Activated naive CD8-positive, alpha-beta T cell treated with anti-CD3 and anti-CD28 coated beads, Interleukin-2, amount 50 U/mL, for 16 hours (primary cell): ENCODE measurements around the gene HSPB7.
"Not testable (repeated sequence)": the region's sequence is repeated elsewhere in the genome, so short reads cannot be mapped to it uniquely, and the experiment has no call there.

Source experiments
- DNase-seq: peaks from one replicate; pipeline ENCODE4 v3.0.0-alpha.2; 2020; ENCODE audit warnings: low read depth, low spot score

The HSPB7 gene

DNA sequence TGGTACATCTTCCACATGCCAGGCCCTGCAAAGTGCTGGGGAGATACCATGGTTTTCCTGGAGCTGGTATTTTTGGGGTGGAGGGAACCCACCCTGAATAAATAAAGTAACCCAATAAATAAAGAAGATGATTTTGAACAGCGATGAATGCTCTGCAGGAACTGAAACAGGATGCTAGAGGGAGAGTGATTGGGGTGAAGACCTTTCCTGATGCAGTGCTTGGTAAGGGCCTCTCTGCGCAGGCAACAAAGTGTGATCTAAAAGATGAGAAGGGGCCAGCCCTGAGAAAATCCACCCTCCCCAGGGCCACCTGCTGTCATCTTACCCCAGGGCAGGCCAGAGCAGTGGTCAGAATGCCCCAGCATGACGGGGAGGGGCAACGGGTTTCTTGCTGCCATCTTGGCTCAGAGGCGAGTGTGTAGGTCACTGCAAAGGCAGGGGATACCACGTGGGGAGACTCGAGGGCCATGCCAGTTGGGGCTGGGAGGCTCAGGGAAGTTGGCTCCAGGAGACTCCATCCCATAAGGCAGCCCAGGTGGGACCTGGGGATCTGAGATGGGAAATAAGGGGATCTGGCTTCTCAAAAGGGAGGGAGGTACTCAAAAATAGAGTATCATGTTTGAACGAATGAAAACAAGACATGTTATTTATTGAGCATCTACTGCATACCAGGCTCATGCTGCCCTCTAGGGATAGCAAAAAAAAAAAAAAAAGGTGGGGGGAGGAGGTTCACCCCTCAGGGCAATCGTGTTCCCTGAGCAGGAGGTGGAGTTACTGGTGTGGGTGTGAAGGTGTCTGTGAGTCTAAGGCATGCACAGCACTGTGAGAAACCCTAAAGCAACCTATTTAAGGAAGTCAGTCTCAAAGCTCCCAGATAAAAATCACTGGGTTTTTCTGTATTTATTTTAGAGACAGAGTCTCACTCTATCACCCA, 11.0 kb downstream of the HSPB7 start:
- DNase-seq: no peak

DNA sequence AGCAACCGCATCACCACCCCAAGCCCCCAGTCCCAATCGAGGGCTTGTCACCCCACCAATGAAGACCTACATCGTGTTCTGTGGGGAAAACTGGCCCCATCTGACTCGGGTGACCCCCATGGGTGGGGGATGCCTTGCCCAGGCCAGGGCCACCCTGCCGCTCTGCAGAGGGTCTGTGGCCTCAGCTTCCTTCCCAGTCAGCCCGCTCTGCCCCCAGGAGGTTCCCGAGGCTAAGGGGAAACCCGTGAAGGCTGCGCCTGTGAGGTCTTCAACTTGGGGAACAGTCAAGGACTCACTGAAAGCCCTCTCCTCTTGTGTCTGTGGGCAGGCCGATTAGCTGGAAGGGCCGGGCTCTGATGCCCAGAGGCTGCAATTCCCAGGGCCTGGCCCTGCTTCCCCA, 11.8 kb downstream of the HSPB7 start:
- DNase-seq: no peak

DNA sequence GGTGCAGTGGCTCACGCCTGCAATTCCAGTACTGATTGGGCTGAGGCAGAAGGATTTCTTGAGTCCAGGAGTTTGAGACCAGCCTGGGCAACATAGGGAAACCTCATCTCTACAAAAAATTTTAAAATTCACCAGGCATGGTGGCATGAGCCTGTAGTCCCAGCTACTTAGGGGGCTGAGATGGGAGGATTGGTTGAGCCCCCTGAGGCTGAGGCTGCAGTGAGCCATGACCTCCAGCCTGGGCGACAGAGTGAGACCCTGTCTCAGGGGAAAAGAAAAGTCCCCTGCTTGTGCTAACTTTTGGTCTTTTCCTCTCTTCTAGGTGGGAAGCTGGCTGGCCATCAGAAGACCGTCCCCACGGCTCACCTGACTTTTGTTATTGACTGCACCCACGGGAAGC, 12.2 kb downstream of the HSPB7 start:
- no peak for DNase-seq

DNA sequence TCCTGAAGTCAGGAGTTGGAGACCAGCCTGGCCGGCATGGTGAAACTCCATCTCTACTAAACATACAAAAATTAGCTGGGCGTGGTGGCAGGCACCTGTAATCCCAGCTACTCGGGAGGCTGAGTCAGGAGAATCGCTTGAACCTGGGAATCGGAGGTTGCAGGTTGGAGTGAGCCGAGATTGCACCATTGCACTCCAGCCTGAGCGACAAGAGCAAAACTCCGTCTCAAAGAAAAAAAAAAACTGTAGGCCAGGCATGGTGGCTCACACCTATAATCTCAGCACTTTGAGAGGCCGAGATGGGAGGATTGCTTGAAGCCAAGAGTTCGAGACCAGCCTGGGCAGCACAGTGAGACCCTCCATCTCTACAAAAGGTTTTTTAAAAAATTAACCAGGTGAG, 16.6 kb downstream of the HSPB7 start:
- not testable (repeated sequence) for DNase-seq

DNA sequence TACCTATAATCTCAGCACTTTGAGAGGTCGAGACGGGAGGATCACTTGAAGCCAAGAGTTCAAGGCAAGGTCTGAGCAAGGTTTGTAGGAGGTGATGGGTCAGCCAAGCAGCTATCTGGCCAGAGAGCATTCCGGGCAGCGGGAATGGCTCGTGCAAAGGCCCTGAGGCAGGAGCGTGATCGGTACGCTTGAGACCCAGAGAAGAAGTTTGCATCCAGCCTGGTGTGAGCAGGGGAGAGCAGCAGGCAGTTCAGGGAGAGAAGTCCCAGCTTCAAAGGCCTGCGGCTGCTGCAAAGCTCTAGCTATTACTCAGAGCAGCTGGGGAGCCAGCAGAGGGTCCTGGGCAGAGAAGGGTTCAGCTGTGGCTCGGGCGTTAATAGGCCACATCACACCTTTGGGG, 18.9 kb downstream of the HSPB7 start:
- DNase-seq: no peak

DNA sequence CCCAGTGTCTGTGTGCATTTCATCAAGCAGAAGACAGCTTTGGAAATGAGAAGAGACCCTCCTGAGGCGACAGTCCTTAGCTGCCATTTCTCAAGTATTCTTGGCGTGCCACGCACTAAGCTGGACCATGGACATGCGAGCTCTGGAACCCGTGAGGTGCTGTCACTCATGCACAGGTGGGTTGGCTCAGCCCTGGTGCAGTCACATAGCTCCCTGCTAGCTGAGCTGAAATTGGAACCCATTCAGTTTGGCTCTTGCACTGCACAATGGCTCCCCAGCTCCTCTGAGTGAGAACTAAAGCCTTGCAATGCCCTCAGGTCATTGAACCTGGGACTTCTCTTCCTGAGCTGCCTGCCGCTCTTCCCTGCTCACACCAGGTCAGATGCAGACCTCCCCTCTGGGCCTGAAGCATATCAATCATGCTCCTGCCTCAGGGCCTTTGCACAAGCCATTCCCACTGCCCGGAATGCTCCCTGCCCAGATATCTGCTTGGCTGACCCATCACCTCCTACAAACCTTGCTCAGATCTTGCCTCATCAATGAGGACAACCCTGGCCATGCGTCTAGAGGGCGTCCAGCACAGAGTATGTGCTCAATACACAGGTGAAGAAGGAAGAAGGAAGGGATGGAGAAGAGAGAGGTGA, 20.1 kb downstream of the HSPB7 start:
- DNase-seq: no peak

DNA sequence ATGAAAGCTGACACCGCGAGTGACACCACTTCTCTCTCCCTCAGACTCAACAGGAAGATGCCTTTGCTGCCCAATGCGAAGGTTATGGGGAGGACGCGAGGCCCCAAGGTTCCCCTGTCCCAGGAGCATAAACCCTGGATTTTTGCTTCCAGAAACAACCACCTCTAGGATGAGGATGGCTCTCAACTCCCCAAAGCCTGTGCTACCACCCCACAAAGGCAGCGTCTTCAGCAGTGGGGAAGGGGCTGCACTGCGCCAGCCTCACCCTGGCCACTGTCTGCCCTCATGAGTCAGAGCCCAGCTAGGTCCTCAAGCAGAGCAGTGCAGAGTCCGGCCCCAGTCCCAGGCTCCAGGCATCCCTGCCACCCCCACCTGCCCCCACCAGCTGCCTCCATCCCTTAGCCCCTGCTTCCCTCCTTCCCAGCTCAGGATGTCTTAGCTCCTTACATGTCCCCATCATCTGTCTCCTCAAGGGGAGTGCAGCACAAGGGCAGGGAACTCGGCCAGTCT, 20.7 kb downstream of the HSPB7 start:
- no peak for DNase-seq

DNA sequence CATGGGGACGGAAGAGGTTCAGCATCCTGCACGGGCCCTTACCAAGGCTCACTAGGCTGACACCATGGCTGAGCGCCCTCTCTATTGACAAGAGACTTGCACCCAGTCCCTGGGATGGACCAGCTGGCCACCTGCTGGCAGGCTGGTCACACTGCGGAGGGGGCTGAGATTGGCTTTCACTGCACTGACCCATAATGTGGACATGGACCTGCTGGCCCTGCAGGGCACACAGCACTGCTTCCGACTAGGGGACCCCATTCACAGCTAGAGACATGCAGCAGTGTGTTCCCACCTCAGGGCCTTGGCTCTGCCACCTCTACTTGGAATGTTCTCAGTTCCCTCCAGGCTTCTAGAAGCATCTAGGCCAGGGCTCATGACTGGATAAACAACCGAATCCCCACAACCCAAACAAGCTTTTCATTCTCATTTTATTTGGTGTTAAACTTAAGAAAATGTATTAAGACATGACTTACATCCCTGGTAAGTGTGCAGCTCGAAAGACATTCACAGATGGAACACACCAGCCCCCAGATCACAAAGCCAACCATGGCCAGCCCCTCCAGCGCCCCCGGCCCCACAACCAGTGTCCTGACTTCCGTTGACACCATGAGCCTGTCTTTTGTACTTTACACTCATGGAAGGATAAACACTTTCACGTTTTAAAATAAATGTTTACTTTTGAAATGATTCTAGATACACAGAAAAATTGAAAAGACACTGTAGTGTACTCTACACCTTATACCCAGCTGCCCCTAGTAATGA, 23.1 kb downstream of the HSPB7 start:
- DNase-seq: no peak

DNA sequence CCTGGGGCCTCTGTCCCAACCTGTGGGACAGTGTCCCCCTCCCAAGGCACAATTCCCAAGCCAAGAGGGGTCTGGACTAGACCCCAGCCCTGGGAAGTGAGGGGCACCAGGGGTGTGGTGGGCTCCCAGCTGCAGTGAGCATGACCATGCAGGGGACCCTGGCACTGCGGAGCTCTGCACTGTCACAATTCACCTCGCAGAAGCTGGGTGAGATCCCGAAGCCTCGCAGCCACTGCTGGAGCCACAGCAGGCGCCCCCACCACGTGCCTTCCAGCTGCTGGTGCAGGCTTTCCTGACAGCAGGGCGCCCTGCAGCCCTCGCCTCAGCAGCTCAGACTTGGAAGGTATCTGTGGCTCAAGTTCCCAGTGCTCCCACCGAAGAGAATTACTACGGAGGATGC, 23.8 kb downstream of the HSPB7 start:
- no peak for DNase-seq

DNA sequence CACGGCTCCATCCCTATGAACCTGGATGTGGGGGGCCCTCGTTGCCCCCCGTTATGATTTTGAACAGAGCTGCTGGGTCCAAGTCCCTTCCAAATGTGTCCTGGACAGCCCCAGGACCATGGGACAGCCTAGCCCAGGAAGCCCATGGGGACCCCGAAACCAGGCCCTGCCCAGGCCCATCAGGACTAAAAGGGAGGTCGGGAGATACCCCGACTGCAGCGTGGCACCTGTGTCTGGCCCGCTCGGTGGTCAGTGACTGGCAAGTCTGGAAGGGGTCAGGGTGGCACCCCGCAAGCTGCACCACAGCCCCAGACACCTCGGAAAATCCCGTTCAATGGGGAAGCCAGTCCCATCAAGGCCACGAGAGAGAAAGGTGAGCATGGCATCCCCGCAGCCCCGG, 24.2 kb downstream of the HSPB7 start:
- DNase-seq: no peak

DNA sequence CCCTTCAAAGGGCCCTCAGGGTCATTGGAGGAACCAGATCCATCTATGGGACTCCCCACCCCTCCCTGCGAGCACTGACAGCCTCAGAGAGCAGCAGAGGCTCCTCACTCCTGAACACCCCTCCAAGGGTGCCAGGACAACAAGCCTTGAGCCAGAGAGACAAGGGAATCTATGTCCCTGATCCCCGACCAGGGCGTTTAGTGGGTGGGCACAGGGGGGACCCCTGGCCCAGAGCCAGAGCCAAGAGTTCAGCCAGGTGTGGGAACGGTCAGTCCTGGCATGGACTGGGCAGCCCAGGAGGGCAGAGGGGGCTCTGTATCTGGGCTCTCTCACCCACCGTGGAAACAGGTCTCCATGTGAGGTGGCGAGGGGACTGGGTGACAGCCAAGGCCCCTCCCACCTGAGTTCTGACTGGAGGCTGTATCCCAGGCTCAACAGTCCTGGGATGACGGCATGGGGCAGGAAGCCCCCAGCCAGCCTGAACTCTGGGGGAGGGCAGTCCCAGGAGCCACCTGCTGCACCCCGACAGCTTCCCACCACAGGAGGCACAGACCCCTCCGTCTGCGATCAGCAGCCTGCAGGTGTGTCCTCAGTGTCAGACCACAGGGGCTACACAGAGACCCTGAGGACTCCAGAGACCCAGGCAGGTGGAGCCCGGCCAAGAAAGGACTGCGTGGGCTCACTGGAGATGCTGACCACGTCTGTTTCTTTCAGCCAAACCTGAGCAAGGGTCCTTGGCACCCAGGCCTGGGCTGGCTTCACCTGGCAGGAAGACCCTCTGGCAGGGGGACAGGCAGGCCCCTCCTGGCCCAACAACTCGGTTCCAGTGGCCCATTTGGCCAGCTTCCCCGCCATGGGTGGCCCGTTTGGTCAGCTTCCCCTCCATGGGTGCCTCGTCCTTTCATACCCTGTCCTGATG, 25.0 kb downstream of the HSPB7 start:
- no peak for DNase-seq

DNA sequence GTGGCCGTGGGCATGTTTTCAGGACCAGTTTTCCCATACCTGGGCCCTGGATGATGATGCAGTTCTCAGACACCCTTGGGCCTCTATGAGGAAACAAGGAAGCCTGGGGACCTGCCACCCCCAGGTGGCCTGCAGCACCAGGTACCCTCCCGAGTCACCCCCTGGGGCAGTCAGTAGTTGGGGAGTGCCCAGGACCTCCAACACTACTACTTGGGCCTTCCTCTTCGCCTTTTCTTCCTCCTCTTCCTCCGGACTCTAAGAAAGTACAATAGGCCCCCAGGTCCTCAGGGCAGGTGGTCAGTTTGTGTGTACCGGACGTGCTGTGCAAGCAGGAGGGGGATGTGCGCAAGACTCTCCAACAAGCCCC, 25.7 kb downstream of the HSPB7 start:
- DNase-seq: no peak

DNA sequence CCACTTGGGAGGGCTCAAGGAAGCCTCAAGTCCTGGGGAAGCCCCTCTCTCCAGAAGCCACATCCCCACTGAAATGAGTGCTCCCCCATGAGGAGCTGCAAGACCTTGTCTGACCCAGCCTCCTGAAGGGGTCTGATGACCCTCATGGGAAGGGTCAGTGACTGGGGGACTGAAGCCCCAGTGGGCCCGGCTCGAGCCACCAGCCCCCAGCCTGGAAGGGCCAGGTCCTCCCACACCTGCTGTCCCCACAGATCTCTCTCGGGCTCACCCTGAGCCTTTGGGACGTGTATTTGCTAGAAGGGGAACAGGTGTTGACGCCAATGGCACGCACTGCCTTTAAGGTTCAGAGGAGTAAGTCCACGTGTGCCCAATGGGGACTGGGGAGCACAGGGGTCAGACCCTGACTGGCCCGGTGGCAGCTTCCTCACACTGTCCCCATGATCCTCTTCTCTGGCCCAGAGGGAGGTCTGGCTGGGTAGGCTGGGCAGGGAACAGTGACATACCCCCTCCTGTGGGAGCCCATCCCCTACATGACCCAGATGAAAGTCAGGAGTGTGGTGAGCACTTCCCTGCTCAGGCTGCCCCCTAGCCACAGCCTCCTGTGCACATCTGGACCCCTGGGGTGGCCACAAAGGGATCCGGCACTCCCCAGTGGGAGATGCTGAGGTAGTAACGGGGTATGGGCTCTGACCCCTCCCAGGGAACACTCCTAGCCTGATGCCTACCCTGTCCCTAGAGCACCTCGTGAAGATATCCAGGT, 26.2 kb downstream of the HSPB7 start:
- no peak for DNase-seq

DNA sequence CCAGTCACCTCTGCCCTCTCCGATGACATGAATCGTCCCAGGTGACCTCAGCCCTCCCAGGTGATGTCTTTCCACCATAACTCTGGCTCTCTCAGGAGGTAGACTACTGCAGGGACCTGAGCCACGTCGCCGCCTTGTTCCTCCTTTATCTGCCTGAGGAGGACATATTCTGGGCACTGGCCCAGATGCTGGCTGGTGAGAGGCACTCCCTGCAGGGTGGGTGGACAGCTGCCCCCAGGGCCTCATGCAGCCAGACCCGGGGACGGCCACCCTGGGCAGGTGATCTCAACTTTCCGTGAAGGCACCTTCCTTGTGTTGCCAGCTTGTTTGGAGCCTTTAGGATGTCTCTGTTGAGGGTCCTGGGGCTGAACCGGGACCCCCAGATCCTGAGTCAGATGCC, 28.1 kb downstream of the HSPB7 start:
- no peak for DNase-seq

DNA sequence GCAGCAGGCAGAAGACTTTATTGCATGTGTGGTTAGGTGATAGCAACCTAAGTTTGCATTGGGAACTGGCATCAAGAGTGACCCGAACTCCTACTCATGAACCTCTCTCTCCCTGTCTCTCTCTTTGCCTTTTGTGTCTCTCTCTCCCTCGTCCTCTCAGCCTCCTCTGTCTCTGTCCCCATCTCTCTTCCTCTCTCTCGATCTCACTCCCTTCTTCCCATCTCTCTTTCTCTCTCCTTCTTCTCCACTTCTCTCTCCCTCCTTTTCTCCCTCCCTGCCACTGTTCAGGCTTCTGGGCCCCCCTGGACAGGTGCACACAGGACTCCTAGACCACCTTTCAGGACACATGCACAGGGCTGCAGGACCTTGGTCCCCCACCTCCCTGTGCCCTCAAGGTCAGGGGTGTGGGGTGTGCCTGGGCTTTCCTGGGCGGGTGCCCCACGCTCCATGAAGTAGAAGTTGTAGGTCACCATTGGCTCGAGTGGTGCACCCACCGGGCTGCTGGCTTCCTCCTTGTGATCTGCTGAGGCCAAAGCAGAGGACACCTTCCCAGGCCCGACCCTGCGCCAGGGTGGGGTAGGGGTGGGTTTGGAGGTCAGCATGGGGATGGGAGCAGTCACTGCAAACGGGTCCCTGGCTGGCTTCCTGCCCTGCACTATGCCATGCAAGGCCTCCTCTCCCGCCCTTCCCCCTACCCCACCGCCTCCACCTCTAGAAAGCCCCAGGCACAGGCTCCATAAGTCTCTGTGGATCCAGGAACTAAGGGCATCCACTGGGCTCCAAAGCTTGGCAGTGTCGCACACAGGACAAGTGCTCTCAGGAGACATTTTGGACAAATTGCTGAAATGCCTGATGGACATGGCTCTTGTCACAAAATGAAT, 28.7 kb downstream of the HSPB7 start:
- DNase-seq: no peak

DNA sequence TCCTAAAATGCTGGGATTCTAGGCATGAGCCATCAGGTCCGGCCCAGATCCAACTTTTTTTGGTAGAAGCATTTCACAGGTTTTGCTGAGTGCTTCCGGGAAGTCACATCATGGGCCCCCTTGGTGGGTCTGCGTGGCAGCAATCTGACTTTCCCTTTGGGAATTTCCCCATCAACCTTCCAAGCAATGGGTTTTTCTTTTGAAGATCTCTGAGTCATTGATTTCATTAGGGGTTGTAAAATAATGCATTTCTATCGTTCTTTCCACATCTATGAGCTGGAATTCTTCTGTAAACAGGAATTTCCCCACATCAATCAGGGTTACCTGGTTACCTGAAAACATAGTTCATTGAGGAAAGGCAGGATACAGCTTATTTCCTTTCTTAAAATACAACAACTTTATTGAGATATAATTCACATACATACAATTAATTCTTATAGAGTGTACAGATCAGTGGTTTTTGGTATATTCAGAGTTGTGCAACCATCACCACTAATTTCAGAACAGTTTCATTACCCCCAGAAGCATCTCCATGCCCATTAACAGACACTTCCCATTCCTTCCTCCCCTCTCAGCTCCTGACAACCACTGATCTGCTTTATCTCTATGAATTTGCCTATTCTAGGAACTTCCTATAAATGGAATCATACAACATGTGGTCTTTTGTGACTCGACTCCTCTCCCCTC, 32.1 kb downstream of the HSPB7 start:
- DNase-seq: no peak

DNA sequence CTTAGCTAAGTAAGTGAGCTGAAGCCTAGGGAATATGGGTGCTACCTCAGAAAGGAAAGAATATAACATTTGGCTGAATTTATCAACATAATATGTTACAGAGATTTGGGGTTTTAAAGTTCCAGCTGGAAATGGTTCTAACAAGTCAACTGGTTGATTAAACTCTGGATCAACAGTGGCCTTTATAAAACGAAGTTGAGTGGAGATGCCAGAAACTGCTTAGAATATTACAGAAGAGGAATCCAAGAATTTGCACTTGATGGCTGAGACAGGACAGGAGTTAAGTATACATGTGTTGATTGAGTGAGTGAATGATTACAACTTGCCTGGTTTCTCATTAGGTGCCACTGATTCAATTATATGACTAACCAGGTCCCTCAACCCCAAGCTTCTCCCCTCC, 34.6 kb downstream of the HSPB7 start:
- no peak for DNase-seq

DNA sequence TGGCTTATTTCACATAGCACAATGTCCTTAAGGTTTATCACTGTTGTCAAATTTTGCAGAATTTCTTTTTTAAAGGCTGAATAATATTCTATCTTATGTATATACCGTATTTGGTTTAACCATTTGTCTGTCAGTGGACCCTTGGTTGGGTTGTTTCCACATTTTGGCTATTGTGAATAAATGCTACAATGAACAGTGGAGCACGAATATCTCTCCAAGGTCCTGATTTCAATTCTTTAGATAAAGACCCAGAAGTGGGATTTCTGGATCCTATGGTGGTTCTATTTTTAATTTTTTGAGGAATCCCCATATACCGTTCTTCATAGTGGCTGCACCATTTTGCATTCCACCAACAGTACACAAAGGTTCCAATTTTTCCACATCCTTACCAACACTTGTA, 36.2 kb downstream of the HSPB7 start:
- no peak for DNase-seq

DNA sequence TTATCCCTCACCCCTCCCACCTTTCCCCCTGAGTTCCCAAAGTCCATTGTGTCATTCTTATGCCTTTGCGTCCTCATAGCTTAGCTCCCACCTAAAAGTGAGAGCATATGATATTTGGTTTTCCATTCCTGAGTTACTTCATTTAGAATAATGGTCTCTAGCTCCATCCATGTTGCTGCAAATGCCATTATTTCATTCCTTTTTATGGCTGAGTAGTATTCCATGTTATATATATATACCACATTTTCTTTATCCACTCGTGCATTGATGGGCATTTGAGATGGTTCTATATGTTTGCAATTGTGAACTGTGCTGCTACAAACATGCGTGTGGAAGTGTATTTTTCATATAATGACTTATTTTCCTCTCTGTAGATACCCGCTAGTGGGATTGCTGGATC, 39.9 kb downstream of the HSPB7 start:
- DNase-seq: not testable (repeated sequence)
